Glomerular endothelial cell (primary cell): Measurements from ENCODE around the gene HSFX3. TPM values are rescaled to one million over a fixed set of nuclear protein-coding genes. Genes with fewer than 3 reads are reported as not detected.
"Not testable (repeated sequence)": the region's sequence is repeated elsewhere in the genome, so short reads cannot be mapped to it uniquely, and the experiment has no call there.

Source experiments
- DNase-seq: peaks from one replicate; pipeline ENCODE4 v3.0.0-alpha.2; 2011; ENCODE audit warnings: low read depth, low spot score; ENCODE audit errors: extremely low read depth
- total RNA-seq: library from RNA; depleted of rRNA; stranded (reverse); fragments of >200 nt; gene quantifications from 2 replicates; pipeline ENCODE4 v1.2.3, GENCODE V29; 2015

HSFX3 gene
- total RNA-seq, 1 donor from 2014 or later = not detected

DNA sequence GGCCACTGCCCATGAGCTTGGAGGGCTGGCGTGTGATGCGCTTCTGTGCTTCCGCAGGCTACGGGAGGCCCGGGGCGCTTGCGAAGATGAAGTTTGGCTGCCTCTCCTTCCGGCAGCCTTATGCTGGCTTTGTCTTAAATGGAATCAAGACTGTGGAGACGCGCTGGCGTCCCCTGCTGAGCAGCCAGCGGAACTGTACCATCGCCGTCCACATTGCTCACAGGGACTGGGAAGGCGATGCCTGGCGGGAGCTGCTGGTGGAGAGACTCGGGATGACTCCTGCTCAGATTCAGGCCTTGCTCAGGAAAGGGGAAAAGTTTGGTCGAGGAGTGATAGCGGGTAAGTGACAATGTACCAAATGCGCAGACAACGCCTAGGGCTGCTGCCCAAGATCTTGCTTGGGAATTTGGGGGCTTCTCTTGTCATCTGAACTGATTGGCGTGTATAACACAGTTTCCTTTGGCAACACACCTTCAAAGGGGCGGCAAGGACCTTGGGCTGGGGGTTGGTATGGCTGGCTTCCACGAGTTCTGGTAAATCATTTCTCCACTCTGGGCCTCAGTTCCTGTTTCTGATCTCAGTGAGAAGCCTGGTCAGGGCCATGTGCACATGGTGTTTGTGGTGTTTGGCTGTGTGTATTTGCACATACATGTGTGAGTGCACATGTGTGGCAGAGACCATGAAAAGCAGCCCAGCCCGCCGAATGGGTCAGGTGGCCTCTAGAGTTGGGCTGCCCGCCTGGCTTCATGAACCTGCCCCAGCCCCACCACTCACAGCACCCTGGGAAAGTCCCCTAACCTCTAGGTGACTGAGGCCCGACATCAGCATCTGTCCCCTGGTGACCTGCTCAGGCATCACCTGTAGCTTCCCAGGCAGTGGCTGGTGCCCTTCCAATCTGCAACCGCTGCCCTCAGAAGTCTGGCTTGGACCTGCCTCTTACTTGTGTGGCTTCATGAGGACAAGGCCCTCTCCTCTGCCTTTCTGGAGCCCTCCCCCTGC lies 3.9 kb downstream of the HSFX3 start:
- DNase-seq = not testable (repeated sequence)

DNA sequence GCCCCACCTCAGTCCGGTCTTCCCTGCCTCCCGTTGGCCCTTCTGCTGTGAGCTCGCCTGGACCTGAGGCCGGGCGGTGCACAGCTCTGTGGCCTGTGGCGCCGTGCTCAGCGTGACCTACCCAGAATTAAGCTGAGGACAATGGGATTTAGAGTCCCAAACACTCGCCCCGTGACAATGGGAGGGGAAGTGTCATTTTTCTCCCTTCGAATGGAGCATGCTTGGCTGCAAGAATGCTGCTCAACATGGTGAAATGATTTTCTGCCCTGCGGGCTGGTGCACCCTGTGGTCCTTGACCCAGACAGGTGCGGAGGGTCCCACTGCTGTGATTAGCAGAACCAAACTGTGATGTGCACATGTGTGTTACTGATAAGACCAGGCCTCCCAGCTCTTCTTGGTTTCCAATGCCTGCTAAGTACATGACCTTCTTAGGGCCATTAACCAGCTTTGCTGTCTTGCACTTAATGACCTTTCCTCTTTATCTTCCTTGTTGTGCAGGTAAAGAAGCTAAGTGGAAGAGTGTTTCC lies 8.1 kb downstream of the HSFX3 start:
- no peak for DNase-seq

DNA sequence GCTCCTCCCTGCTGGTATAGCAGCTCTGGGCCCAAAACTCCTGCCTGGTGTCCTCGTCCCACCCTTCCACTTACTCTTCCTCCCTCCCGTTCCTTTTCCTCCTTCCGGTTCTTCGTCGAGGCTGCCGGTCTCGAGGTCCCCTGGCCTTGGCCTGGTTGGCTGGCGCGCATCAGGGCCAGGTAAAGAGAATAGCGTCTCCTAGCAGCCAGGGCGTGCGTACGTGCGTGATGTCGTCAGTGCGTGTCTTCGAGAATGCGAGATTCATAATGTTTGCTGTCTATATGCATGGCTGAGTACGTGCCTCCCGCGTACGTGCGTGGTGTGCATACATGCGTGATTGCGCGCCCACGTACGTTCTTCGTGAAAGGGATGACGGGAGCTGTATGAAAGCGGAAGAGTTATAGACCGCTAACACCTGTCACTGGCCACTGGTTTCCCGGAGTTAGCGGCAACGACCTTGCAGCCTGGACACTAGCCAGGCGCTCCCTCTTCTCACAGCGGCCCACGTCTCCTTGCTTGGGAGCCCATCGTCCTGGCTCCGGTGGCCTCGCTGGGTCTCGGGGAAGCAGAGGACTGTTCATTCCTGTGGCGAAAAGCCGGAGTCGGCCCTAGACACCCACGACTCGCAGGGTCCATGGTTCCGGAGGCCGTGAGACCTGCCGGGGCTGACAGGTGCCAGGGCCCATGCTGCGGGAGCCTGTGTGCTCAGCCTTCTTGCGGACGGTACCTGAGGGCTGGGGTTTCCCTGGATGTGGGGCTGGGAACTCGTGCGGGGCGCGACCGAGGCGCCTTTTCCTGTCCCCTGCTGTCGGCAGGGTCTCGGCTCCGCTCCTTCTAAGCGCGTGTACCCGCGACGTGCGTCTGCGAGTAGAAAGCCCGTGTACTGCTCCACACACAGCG lies 8.9 kb downstream of the HSFX3 start, which contains the start of gene EOLA1:
Gene EOLA1, plus strand, starts transcription at position 392 of the 900 bp plus-strand sequence. CDS start 4,619 bp downstream, outside the sequence.
- no peak for DNase-seq

GRCh38 chrX:149540131-149540620 lies 9.5 kb downstream of the HSFX3 start:
- no peak for DNase-seq

- no peak for DNase-seq
These were observed 10.2 kb downstream of the HSFX3 start for GRCh38 chrX:149539283-149540130.

DNA sequence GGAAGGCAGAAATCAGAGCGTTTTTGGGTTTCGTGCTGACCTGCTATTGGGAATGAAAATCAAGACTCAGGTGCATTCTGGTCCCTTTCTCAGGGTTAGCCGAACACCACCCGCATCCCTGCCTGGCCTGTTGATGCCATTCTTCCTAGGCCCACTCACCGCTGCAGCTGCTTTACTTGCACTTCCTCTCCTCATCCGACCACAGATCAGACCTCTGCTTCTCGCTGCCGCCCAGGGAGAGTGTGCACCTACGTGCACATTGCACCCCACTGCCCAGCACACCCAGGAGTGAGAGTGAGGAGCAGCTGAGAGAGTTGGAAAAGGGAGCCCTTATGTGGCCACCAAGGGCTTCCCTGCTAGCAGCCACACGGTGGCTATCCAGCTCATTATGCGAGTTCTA lies 12.2 kb downstream of the HSFX3 start:
- DNase-seq = not testable (repeated sequence)

DNA sequence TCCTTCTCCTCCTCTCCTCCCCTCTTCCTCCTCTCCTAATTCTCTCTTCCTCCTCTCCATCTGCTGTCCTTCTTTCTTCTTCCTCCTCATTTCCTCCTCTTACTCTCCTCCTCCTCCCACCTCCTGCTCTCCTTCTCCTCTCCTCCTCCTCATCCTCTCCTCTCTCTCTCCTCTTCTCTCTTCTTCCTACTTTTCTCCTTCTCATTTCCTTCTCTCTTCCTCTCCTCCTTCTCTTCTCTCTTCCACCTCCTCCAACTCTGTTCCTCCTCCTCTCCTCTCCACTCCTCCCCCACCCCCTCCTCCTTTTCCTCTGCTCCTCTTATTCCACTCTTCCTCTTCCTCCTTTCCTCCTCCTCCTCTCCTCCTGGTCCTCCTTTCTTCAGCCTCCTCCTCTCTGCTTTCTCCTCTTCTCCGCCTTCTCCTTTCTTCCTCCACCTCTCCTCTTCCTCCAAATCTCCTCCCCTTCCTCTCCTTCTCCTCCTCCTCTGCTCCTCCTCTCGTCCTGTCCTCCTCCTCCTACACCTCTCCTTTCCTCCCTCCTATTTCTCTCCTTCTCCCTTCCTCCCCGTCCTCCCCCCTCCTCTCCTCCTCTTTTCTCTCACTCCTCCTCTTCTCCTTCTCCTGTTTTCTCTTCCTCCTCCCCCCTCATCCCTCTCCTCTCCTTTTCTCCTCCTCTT lies 14.7 kb downstream of the HSFX3 start:
- DNase-seq = not testable (repeated sequence)

DNA sequence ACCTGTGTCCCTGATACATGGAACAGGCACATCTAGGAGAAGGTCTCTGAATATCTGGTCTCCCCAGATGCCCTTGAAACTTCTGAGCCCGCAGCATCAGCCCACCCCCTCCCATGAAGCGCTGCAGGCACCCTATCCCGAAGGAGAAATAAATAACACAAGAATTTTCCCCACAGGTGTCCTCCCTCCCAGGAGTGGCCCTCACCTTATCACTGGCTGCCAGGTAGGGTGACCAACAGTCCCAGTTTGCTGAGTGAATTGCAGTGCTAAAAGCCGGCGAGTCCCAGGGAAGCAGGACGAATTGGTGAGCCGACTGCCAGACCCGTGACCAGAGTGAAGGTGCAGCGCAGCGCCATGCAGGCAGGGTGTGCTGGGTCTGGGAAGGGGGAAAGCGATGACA lies 15.7 kb downstream of the HSFX3 start:
- DNase-seq = not testable (repeated sequence)

GRCh38 chrX:149532868-149533267 lies 16.9 kb downstream of the HSFX3 start:
- DNase-seq = not testable (repeated sequence)

- no peak for DNase-seq
These were observed 18.1 kb downstream of the HSFX3 start for GRCh38 chrX:149531599-149531998.

- DNase-seq = no peak
These were observed 21.3 kb downstream of the HSFX3 start for GRCh38 chrX:149528381-149528780.

DNA sequence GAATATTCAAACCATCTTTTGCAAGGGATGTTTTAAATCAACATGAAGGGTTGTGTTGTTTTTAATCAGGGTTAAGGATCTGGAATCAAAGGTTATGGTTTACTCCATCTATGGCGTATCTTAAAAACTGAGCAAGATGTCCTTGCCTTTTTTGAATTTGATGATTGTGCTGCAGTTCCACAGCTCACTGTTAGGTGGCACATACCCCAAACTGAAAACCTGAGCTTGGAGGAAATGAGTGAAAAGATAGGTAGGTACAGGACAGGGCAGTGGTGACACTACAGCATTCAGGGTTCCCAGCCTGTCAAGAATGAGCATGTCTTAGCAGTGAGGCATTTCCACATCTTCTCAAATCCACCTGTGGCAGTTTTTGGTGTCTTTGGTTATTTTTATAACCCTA lies 22.0 kb downstream of the HSFX3 start:
- DNase-seq = no peak

DNA sequence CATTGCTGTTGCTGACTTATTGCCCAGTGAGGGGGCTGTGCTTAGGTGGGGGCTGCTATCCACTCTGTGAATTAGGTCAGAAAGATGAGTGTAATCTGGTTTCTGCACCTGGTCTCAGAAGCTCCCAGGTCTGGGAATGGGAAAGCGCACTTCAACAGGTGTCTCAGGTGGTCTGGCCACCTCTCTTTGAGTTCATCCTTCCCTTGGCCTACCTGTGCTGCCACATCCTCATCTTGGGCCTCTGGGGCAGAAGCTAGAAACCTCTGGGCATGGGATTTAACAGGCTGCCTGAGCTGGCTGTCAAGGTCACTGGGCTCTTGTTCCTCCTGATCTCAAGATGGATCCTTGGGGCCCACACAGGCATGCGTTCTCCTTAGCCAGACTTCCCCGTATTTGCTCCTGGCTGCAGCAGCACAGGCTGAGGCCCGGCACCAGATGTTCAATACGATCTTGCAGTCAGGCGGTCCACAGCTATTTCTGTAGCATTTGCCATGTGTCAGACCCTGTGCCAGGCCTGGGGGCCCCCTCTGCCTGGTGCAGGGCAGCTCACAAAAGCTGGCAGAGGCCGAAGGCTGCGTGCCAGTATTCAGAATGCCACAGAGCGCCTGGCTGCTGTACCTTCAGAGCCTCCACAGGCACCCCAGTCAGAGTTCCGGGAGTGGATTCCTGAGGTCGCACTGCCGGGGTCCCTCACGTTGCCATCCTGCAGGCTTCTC lies 23.2 kb downstream of the HSFX3 start:
- not testable (repeated sequence) for DNase-seq

DNA sequence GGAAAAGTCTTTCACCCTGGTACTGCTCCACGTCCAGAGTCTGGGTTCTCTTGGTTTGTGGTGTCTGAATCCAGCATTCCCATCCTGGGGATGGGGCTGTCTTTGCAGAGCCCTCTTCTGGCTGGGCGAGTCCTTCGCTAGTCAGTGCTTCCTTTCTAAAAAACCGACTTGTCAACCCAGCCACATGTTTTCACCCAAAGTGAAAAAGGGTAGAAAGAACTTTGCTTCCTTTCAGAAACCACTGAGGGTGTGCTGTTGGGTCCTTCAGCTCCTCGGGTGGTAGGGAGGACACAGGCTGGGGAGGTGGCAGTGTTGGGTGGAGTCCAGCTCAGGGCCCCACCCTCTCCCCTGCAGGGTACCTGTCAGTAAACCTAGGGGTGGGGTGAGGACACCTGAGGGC lies 23.8 kb downstream of the HSFX3 start:
- DNase-seq = not testable (repeated sequence)

GRCh38 chrX:149525389-149525788 lies 24.3 kb downstream of the HSFX3 start:
- not testable (repeated sequence) for DNase-seq

GRCh38 chrX:149522916-149523315 lies 26.8 kb downstream of the HSFX3 start:
- no peak for DNase-seq

DNA sequence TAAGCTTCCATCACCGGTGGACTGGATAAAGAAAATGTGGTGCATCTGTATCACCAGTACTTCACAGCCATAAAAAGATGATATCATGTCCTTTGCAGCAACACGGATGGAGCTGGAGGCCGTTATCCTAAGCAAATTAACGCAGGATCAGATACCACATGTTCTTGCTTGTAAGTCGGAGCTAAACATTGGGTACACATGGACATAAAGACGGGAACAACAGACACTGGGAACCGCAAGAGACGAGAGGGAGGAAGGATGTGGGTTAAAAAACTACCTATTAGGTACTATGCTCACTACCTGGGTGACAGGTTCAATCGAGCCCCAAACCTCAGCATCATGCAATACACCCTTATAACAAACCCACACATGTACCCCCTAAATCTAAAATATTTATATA lies 28.3 kb downstream of the HSFX3 start:
- DNase-seq = no peak

- not testable (repeated sequence) for DNase-seq
These were observed 29.0 kb downstream of the HSFX3 start for GRCh38 chrX:149520636-149521277.
